B cell (primary cell): Measurements from ENCODE around the gene RALGAPA2.

Experiments used
- CTCF ChIP-seq: fragments of 200-600 bp; IDR thresholded peaks from one replicate; pipeline ENCODE4 v1.8.0; 2022; ENCODE audit warnings: antibody characterized with exemption, mild to moderate bottlenecking
- EZH2 ChIP-seq: IDR thresholded peaks from 2 replicates; pipeline ENCODE4 v1.6.1; 2012; ENCODE audit warnings: borderline replicate concordance, low read depth, mild to moderate bottlenecking, moderate library complexity, low read length; ENCODE audit not compliant: insufficient read depth, poor library complexity, severe bottlenecking

GRCh38 chr20:20455926-20456325 is 256.5 kb downstream of the RALGAPA2 start:
- TF ChIP-seq CTCF (no peak), EZH2 (no peak)
